Measurements from ENCODE around the gene SERPINH1. TPM values are rescaled to one million over a fixed set of nuclear protein-coding genes. Genes with fewer than 3 reads are reported as not detected.

Gene SERPINH1
- total RNA-seq, 4 donors from 2014 or later, result 149 to 226 (median 173) TPM

- TF ChIP-seq, protein P1, sequence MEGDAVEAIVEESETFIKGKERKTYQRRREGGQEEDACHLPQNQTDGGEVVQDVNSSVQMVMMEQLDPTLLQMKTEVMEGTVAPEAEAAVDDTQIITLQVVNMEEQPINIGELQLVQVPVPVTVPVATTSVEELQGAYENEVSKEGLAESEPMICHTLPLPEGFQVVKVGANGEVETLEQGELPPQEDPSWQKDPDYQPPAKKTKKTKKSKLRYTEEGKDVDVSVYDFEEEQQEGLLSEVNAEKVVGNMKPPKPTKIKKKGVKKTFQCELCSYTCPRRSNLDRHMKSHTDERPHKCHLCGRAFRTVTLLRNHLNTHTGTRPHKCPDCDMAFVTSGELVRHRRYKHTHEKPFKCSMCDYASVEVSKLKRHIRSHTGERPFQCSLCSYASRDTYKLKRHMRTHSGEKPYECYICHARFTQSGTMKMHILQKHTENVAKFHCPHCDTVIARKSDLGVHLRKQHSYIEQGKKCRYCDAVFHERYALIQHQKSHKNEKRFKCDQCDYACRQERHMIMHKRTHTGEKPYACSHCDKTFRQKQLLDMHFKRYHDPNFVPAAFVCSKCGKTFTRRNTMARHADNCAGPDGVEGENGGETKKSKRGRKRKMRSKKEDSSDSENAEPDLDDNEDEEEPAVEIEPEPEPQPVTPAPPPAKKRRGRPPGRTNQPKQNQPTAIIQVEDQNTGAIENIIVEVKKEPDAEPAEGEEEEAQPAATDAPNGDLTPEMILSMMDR (IDR thresholded peaks at IDR 0.05; ENCODE audit: low read depth), result no peak
These were observed 20.6 kb upstream of the SERPINH1 start for GRCh38 chr11:75541193-75542087.

DNA sequence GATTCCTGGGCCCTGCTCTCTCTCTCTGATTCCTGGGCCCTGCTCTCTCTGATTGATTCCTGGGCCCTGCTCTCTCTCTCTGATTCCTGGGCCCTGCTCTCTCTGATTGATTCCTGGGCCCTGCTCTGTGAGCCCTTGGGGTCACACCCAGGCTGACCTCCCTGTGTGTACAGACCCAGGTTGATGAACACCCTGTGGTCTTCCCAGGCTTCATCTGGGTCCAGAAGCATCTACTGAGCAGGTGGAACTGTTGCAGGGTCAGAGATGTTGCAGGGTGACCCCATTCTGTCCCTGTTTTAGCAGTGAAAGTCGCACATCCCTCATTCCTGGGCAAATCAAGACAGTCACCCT, 20.0 kb upstream of the SERPINH1 start:
- TF ChIP-seq, protein P1 (IDR thresholded peaks at IDR 0.05; ENCODE audit: low read depth), result no peak

DNA sequence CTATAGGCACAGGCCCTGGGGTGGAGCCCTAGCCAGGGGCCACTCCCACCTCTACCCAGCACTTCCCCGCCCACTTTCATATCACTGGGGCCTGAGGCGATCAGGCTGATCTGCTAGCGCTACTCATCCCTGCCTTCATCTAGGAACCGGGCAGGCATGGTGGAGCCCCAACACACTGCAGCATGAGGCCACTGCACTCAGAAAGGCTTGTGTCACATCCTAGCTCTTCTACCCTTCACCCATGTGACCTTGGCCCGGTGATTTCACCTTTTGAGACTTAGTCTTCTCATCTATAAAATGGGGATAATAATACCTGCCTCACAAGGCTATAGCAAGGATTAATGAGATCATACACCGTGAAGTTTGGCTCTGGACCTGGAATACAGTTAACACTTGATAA, 18.2 kb upstream of the SERPINH1 start:
- TF ChIP-seq, protein P1 (IDR thresholded peaks at IDR 0.05; ENCODE audit: low read depth), result no peak

- TF ChIP-seq, protein P1 (IDR thresholded peaks at IDR 0.05; ENCODE audit: low read depth), result no peak
These were observed 14.9 kb upstream of the SERPINH1 start for GRCh38 chr11:75547177-75547576.

- TF ChIP-seq, protein P1 (IDR thresholded peaks at IDR 0.05; ENCODE audit: low read depth), result no peak
These were observed 14.4 kb upstream of the SERPINH1 start for GRCh38 chr11:75547617-75548058.

DNA sequence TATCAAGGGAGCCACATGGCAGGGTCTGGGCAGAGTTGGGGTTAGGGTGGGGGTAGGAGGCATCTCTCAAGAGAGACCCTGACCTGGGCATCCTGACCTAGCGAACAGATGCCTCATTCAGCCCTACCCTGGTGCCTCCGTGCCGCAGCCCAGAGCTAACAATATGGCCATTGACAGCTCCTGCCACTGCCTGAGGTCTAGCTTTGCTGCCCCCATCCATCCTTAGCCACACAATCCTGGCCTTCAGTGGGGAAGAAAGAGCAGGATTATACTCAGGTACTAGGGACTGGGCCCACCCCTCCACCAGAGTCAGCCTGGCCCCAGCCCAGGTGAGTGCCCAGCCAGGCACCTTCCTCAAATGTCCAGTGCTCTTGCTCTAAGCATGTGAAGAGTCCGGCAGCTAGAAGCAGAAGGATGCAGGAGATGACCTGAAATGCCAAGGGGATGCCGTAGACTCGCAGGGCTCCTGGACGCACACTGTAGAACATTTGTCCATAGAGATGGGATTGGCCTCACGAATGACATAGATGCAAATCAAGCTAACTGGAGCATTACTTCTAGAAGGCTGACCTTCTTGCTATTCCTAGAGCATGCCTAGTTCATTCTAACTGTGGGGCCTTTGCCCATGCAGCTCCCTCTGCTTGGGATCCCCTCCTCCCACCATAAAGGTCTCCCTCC, 13.3 kb upstream of the SERPINH1 start:
- TF ChIP-seq, protein P1 (IDR thresholded peaks at IDR 0.05; ENCODE audit: low read depth), result no peak

- TF ChIP-seq, protein P1 (IDR thresholded peaks at IDR 0.05; ENCODE audit: low read depth), result no peak
These were observed 12.6 kb upstream of the SERPINH1 start for GRCh38 chr11:75549370-75549958.
